ENCODE data around the gene PPP2R1B. TPM values are rescaled to one million over a fixed set of nuclear protein-coding genes. Genes with fewer than 3 reads are reported as not detected.

The PPP2R1B gene
- total RNA-seq, 4 donors from 2014 or later = 11.1 to 21.9 (median 20.5) TPM

DNA sequence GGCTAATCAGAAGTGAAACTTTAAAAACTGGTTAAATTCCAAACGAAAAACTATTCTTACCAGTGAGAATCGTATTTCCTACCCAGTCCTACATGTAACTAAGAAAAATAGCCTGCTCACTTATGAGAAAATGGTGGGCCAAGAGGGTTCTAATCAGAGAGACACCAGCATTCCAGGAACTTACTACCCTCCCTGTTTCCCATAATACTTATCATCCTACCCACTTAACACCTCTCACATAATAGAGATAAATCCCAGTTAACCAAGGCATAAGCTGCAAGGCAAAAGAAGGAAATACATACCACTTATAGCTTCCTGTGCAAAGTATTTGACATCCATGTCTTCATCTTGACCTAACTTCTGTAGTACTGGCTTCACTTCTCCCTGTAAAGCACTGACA is 24.4 kb downstream of the PPP2R1B start:
- no peak for TF ChIP-seq POLR2A (IDR thresholded peaks at IDR 0.05)
- no peak for ATAC-seq
- peaks cover 0 to 58% of the 10 kb centered on the region in 2 donors for H3K36me3 ChIP-seq
- 85 to 100% methylated on average over 2 of the region's 2 CpGs for WGBS, 2 donors (ENCODE audit: low coverage in 1 of 2)
- no peaks in the 10 kb centered on the region for H3K9me3 ChIP-seq
- no peak overlapping the region for H3K4me3 ChIP-seq
- H3K27me3 ChIP-seq = no peaks in the 10 kb centered on the region
- H3K4me1 ChIP-seq = peaks cover 5 to 44% (median 19%) of the 10 kb centered on the region in 3 donors
- no peak overlapping the region for H3K27ac ChIP-seq

DNA sequence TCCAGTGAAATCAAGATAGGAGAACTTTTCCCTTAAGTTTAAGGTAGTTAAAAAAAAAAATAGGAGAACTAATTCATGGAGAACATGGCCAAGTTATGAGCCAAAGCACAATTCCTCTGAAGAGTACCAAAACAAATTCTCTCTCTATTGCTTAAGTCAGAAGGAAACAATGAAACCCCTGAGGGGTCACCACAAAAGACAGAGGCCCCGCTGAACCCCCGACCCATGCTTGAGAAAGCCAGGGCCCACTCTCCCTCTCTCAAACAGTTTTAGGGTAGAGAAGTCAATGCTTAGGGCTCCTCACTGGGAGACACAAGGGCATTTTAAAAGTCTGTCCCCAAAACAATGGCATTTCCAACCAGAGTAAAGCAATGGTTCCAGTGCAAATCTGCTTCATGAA is 26.9 kb downstream of the PPP2R1B start:
- H3K4me1 ChIP-seq = peaks cover 17 to 49% (median 36%) of the 10 kb centered on the region in 3 donors
- peaks cover 0 to 45% of the 10 kb centered on the region in 2 donors for H3K36me3 ChIP-seq
- TF ChIP-seq EP300 (IDR thresholded peaks at IDR 0.05) (no peak), POLR2A (IDR thresholded peaks at IDR 0.05) (no peak), POLR2AphosphoS5 (IDR thresholded peaks at IDR 0.05) (no peak)
- TF ChIP-seq, protein P1, sequence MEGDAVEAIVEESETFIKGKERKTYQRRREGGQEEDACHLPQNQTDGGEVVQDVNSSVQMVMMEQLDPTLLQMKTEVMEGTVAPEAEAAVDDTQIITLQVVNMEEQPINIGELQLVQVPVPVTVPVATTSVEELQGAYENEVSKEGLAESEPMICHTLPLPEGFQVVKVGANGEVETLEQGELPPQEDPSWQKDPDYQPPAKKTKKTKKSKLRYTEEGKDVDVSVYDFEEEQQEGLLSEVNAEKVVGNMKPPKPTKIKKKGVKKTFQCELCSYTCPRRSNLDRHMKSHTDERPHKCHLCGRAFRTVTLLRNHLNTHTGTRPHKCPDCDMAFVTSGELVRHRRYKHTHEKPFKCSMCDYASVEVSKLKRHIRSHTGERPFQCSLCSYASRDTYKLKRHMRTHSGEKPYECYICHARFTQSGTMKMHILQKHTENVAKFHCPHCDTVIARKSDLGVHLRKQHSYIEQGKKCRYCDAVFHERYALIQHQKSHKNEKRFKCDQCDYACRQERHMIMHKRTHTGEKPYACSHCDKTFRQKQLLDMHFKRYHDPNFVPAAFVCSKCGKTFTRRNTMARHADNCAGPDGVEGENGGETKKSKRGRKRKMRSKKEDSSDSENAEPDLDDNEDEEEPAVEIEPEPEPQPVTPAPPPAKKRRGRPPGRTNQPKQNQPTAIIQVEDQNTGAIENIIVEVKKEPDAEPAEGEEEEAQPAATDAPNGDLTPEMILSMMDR (IDR thresholded peaks at IDR 0.05) = no peak
- no peak for ATAC-seq
- no peaks in the 10 kb centered on the region for H3K9me3 ChIP-seq
- H3K4me3 ChIP-seq = no peak overlapping the region
- no peaks in the 10 kb centered on the region for H3K27me3 ChIP-seq
- peak overlapping the region in 2 of 4 donors; percentile 94 to 97 for H3K27ac ChIP-seq
- 92 to 100% methylated on average over 2 of the region's 2 CpGs for WGBS, 2 donors (ENCODE audit: low coverage in 1 of 2)

DNA sequence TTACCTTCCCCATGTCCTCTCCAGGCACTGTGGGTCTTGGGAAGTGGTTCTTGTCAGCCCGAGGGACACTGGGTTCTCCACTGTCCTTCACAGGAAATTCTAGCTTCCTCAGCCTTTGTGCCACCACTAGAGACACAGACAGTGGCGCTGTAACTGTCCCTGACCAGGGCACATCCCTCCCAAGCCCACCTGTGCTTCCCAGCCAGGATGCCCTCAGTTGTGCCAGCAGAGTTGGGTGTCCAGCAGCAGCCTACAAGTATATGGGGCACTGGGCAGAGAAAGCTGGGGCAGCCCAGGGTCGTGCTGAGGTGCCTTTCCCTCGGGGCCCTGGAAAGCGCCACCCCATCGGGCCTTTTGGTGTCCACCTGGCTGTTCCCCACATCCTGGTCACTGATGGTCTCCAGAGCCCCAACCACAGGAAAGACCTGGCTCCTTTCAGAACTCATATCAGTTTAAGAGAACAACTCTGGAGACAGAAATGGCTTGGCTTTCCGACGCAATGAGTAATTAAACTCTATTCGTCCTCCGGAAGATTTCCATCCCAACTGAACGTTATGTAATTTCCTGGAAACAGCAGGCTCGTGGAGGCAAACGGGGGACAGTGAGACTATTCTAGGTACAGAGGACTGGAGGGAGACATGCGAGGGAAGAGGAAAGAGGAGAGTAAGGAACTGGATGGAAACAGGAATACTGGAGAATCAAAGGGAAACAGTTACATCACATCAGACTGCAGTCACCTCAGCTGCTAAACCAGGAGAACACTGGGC is 28.6 kb downstream of the PPP2R1B start:
- H3K27ac ChIP-seq = peak overlapping the region; percentile 94 to 97 (median 96)

DNA sequence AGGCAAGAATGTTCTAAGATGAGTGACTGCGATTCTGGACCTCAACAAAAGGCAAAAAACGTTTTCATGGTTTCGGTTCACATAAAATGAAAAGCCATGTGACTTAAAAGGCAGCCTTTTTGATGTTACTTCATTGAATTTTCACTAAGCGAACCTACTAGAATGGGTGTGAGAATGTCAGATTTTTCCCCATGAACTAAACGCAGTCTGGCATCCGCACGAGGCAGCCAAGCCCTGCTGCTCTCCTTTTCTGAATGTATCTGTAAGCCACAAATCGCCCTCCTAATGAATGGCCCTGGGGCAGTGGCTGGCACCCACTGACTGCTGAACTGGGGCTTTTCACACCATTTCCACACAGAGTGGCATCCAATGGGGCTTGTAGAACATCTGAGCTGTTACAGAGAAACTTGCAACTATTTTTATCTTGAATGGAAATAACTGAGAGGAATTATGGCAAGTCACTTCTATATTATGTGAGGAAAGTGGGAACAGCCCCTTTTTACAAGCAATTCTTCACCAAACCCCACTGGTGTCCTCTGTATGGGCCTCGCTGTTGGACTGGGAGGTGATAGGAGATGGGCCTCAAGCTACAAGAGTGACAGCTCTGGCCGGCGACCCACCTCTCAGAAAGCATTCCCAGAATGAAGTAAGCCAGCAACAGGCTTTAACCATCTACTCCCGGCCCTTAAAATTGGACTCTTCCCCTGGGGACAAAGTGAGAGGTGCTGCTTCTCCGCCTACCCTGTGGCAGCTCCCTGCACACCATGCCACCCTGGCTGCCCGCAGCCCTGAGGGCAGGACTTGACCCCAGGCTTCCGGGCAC is 29.4 kb downstream of the PPP2R1B start:
- no peak for TF ChIP-seq EP300 (IDR thresholded peaks at IDR 0.05)
- TF ChIP-seq, protein P1 (IDR thresholded peaks at IDR 0.05) = no peak
- no peak for TF ChIP-seq POLR2AphosphoS5 (IDR thresholded peaks at IDR 0.05)
- TF ChIP-seq POLR2A (IDR thresholded peaks at IDR 0.05) = no peak
- H3K9me3 ChIP-seq = no peaks in the 10 kb centered on the region
- H3K27me3 ChIP-seq = no peaks in the 10 kb centered on the region
- H3K36me3 ChIP-seq = peaks cover 0 to 22% of the 10 kb centered on the region in 2 donors
- H3K27ac ChIP-seq = peak overlapping the region; percentile 94 to 97 (median 96)
- H3K4me1 ChIP-seq = peaks cover 24 to 74% (median 59%) of the 10 kb centered on the region in 3 donors
- WGBS, 2 donors (ENCODE audit: low coverage in 1 of 2) = 53 to 60% methylated on average over 2 to 9 of the region's 15 CpGs
- no peak for ATAC-seq
- H3K4me3 ChIP-seq = no peak overlapping the region

More for the DNA sequence above, 28.6 kb downstream of the PPP2R1B start:
- TF ChIP-seq EP300 (IDR thresholded peaks at IDR 0.05) (no peak), POLR2A (IDR thresholded peaks at IDR 0.05) (no peak), POLR2AphosphoS5 (IDR thresholded peaks at IDR 0.05) (no peak)
- TF ChIP-seq, protein P1 (IDR thresholded peaks at IDR 0.05) = no peak
- Histone ChIP-seq H3K9me3 (no peaks in the 10 kb centered on the region), H3K4me1 (peaks cover 24 to 66% (median 53%) of the 10 kb centered on the region in 3 donors), H3K4me3 (no peak overlapping the region), H3K27me3 (no peaks in the 10 kb centered on the region), H3K36me3 (peaks cover 0 to 28% of the 10 kb centered on the region in 2 donors)
- 0 to 53% methylated on average over 2 to 8 of the region's 14 CpGs for WGBS, 2 donors (ENCODE audit: low coverage in 1 of 2)
- no peak for ATAC-seq

DNA sequence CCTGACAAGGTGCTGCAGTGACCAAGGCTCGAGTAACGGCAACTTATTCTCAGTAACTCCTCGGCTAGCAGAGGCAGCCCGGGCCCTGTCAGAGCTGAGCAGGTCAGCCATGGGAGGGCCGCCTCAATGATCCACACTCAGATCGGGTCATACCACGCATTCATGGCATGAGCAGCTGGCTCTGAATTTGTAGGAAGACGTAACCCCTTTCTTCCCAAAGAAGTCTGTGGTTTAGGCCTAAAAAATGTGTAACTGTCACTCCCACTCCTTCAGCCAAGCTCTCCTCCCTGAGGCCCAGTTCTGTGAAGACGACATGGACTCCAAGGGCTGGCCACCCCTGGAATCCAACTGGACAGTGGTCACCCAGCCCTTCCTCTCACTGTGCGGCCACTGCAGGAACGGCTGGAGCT is 30.0 kb downstream of the PPP2R1B start:
- Histone ChIP-seq H3K27me3 (no peaks in the 10 kb centered on the region), H3K27ac (peak overlapping the region; percentile 94 to 97 (median 96)), H3K9me3 (no peaks in the 10 kb centered on the region), H3K36me3 (peaks cover 0 to 15% of the 10 kb centered on the region in 2 donors), H3K4me3 (peak overlapping the region in 1 of 2 donors; percentile 50), H3K4me1 (peaks cover 24 to 80% (median 66%) of the 10 kb centered on the region in 3 donors)
- ATAC-seq = no peak
- WGBS, 2 donors (ENCODE audit: low coverage in 1 of 2) = 0% methylated on average over 2 of the region's 11 CpGs; no CpG with 5 or more reads in 1 of the 2 donors
- TF ChIP-seq POLR2A (IDR thresholded peaks at IDR 0.05) = no peak
- TF ChIP-seq, protein P1 (IDR thresholded peaks at IDR 0.05) = no peak
- no peak for TF ChIP-seq POLR2AphosphoS5 (IDR thresholded peaks at IDR 0.05)
- TF ChIP-seq EP300 (IDR thresholded peaks at IDR 0.05) = no peak
